ENCODE results near the gene SLC26A2. TPM values are rescaled to one million over a fixed set of nuclear protein-coding genes. Genes with fewer than 3 reads are reported as not detected.

The SLC26A2 gene
- total RNA-seq, 4 donors from 2014 or later = 10.1 to 13.6 (median 12.8) TPM

DNA sequence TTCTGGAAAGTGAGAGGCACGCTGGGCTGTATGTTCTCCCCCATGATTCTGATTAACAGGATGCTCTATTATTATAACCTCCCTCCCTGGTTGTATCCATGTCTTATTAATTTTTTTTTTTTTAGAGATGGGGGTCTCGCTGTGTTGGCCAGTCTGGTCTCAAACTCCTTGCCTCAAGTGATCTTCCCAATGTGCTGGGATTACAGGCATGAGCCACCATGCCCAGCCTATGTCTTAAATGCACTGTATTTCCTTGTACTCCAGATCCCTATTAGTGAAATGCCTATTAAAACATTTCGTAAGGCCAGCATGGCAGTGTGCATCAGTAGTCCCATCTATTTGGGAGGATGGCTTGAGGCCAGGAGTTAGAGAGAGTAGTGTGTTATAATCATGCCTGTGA lies 32.9 kb downstream of the SLC26A2 start:
- no peak overlapping the region for H3K27ac ChIP-seq

DNA sequence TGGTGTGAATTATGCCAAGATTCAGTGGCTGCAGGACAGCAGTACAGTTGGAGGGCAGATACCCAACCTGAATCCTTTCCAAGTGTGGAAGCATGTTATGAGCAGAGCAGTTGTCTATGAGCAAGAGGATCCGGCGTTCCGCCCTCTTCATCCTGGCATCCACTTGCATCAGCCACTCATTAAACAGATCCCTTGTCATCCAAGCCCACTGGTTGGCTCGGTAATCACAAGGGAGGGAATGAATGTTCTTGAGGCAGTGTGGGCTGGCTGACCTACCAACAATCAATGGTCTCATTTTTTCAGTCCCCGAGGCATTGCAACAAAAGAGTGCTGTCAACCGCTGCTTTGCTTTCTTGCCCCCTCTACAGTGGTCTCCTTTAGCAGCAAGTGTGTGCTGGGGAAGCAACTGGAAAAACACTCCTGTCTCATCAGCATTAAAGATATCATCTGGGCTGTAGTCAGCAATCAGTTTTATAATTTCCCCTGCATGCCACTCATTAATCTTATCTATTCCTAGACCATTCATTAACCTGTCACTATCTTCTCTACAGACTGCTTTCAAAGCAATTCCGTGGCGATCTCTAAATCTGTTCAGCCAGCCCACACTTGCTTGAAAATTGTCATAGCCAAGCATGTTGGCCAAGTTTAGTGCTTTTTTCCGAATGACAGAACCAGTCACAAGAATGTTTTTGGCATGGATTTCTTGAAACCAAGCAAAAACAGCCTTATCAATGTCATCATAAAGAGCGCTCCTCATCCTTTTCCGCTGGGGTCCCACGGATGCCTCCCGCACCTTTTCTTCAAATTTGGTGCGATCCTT lies 35.0 kb downstream of the SLC26A2 start:
- Histone ChIP-seq H3K4me3 (replicated peaks in 1 of 3) (no peak overlapping the region), H3K9me3 (no peaks in the 10 kb centered on the region), H3K27me3 (no peaks in the 10 kb centered on the region), H3K36me3 (no peaks in the 10 kb centered on the region), H3K27ac (no peak overlapping the region), H3K4me1 (peaks cover 18 to 25% of the 10 kb centered on the region in 2 donors)
- no peak for DNase-seq
- TF ChIP-seq, protein P1, sequence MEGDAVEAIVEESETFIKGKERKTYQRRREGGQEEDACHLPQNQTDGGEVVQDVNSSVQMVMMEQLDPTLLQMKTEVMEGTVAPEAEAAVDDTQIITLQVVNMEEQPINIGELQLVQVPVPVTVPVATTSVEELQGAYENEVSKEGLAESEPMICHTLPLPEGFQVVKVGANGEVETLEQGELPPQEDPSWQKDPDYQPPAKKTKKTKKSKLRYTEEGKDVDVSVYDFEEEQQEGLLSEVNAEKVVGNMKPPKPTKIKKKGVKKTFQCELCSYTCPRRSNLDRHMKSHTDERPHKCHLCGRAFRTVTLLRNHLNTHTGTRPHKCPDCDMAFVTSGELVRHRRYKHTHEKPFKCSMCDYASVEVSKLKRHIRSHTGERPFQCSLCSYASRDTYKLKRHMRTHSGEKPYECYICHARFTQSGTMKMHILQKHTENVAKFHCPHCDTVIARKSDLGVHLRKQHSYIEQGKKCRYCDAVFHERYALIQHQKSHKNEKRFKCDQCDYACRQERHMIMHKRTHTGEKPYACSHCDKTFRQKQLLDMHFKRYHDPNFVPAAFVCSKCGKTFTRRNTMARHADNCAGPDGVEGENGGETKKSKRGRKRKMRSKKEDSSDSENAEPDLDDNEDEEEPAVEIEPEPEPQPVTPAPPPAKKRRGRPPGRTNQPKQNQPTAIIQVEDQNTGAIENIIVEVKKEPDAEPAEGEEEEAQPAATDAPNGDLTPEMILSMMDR (IDR thresholded peaks at IDR 0.05) = no peak
- TF ChIP-seq POLR2A (IDR thresholded peaks at IDR 0.05) = no peak
- intact Hi-C loops (cut with DNase I) = loop anchor here (10.0 kb wide), 1 partner anchor 361 kb away; no protein-coding TSS in a partner anchor
- WGBS, 2 donors = 93 to 94% methylated on average over 11 to 14 of the region's 14 CpGs

More for the DNA sequence above, 32.9 kb downstream of the SLC26A2 start:
- no peaks in the 10 kb centered on the region for H3K36me3 ChIP-seq
- H3K4me1 ChIP-seq = peaks cover 14 to 17% of the 10 kb centered on the region in 2 donors
- TF ChIP-seq, protein P1 (IDR thresholded peaks at IDR 0.05) = no peak
- no peak for TF ChIP-seq POLR2A (IDR thresholded peaks at IDR 0.05)
- 95 to 96% methylated on average over 3 of the region's 3 CpGs for WGBS, 2 donors
- DNase-seq = no peak
- no peak overlapping the region for H3K4me3 ChIP-seq (replicated peaks in 1 of 3)
- no peaks in the 10 kb centered on the region for H3K9me3 ChIP-seq
- intact Hi-C loops (cut with DNase I) = loop anchor here (10.0 kb wide), 1 partner anchor 359 kb away; no protein-coding TSS in a partner anchor
- no peaks in the 10 kb centered on the region for H3K27me3 ChIP-seq

DNA sequence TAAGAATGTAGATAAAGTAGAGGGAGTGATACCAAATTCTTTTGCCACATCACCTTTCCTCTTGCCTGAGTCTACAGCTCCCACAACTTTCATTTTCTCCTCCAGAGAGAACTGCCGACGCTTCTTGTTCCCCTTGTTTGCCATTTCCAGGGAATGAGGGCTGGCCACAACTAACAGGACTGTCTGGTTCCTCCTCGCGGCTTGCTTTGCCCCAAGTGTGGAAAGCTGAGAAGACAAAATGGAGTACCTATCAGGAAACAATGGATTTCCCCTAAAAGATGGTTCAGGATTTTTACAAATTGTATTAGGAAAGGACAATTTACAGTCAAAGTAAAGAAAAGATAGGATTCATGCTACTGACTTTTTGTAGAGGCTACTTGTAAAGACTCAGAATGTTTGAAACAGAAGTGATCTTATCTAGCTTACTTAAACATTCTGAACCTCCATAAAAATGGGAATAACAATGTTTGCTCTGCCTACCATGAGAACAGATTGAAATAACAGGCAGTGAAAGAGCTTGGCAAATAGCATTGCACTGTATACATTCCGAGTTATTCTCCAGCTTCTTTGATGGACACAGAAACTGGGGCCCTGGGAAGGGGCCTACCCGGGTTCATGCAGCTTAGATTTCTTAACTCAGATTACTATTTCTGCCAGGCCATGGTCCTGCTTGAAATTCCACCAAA lies 35.8 kb downstream of the SLC26A2 start:
- Histone ChIP-seq H3K27ac (no peak overlapping the region), H3K4me1 (peaks cover 21 to 25% of the 10 kb centered on the region in 2 donors), H3K36me3 (no peaks in the 10 kb centered on the region), H3K27me3 (no peaks in the 10 kb centered on the region), H3K9me3 (no peaks in the 10 kb centered on the region), H3K4me3 (replicated peaks in 1 of 3) (no peak overlapping the region)
- DNase-seq = no peak
- no peak for TF ChIP-seq POLR2A (IDR thresholded peaks at IDR 0.05)
- TF ChIP-seq, protein P1 (IDR thresholded peaks at IDR 0.05) = no peak
- WGBS, 2 donors = 90 to 95% methylated on average over 6 of the region's 6 CpGs
- intact Hi-C loops (cut with DNase I) = loop anchor here (10.0 kb wide), 1 partner anchor 362 kb away; no protein-coding TSS in a partner anchor

DNA sequence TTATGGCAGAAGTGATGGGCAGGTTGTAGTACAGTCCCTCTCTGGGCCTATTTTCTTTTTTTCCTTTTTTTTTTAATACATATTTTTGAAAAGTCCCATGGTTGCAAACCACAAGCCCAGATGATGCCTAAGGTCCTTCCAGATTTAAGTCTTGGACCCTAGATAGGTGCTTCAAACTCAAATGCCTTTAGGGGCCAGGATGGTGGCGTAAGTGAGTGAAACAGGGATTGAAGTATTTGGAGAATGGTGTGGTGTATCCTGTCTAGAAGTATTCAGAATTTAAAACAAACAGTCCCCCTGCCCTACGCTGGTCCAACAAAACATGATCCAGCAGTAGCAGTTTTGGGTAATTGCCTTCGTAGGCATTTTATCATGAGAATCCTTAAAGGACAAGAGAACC lies 37.7 kb downstream of the SLC26A2 start:
- Histone ChIP-seq H3K9me3 (no peaks in the 10 kb centered on the region), H3K27ac (no peak overlapping the region), H3K4me3 (replicated peaks in 1 of 3) (no peak overlapping the region), H3K4me1 (peaks cover 25 to 28% of the 10 kb centered on the region in 2 donors), H3K36me3 (no peaks in the 10 kb centered on the region), H3K27me3 (no peaks in the 10 kb centered on the region)
- WGBS, 2 donors = 98 to 100% methylated on average over 3 of the region's 3 CpGs
- DNase-seq = no peak
- intact Hi-C loops (cut with DNase I) = loop anchor here (10.0 kb wide), 1 partner anchor 363 kb away; no protein-coding TSS in a partner anchor
- TF ChIP-seq POLR2A (IDR thresholded peaks at IDR 0.05) = no peak
- TF ChIP-seq, protein P1 (IDR thresholded peaks at IDR 0.05) = no peak

Measured in thyroid gland (tissue), 4 donors.